Fibroblast of lung (primary cell): ENCODE results near the gene GAL3ST2. TPM values are rescaled to one million over a fixed set of nuclear protein-coding genes. Genes with fewer than 3 reads are reported as not detected.
A peak's percentile ranks its signal among the peaks of the same experiment; 100 is the strongest.

Source experiments
- DNase-seq, 2 donors: peaks; one replicate each; pipeline versions ENCODE4 v3.0.0 to v3.0.0-alpha.2; 2010; ENCODE audit warnings: low read depth in 2 of 2
- H2AFZ ChIP-seq: 2 replicates; pipeline ENCODE4 v1.5.1; 2012; ENCODE audit warnings: low read length, control low read depth, inconsistent platforms
- H3K27ac ChIP-seq: 2 replicates; pipeline ENCODE4 v1.5.1; 2011; ENCODE audit warnings: low read length, control low read depth; ENCODE audit not compliant: insufficient read depth
- H3K27me3 ChIP-seq: 2 replicates; pipeline ENCODE4 v1.5.1; 2011; ENCODE audit warnings: mild to moderate bottlenecking, low read length; ENCODE audit not compliant: control insufficient read depth, insufficient read depth
- H3K36me3 ChIP-seq: 2 replicates; pipeline ENCODE4 v1.5.1; 2011; ENCODE audit warnings: low read length; ENCODE audit not compliant: control insufficient read depth, insufficient read depth
- H3K4me1 ChIP-seq: 2 replicates; pipeline ENCODE4 v1.5.1; 2011; ENCODE audit warnings: low read length; ENCODE audit not compliant: control insufficient read depth, insufficient read depth; ENCODE audit errors: extremely low read depth
- H3K4me2 ChIP-seq: 2 replicates; pipeline ENCODE4 v1.5.1; 2011; ENCODE audit warnings: low read length, control low read depth; ENCODE audit not compliant: insufficient read depth; ENCODE audit errors: extremely low read depth
- H3K4me3 ChIP-seq, 4 experiments: fragments of 200-600 bp in 1 of 4; sonication (generic) in 1 of 4; replicated peaks in 1 of 4; 2 replicates each; pipeline ENCODE4 v1.5.1; 2011 to 2016; ENCODE audit warnings: low read length in 4 of 4, low read depth in 3 of 4, mild to moderate bottlenecking in 3 of 4, control low read depth in 2 of 4, inconsistent platforms in 1 of 4, mixed read lengths in 1 of 4; ENCODE audit not compliant: insufficient read depth in 1 of 4; ENCODE audit errors: control extremely low read depth in 1 of 4
- H3K79me2 ChIP-seq: 2 replicates; pipeline ENCODE4 v1.5.1; 2012; ENCODE audit warnings: mild to moderate bottlenecking, low read length, inconsistent platforms; ENCODE audit not compliant: control insufficient read depth, insufficient read depth
- H3K9ac ChIP-seq: 2 replicates; pipeline ENCODE4 v1.5.1; 2011; ENCODE audit warnings: mild to moderate bottlenecking, low read length, control low read depth; ENCODE audit not compliant: insufficient read depth
- H3K9me3 ChIP-seq: 2 replicates; pipeline ENCODE4 v1.5.1; 2012; ENCODE audit warnings: low read depth, low read length; ENCODE audit not compliant: control insufficient read depth, insufficient read depth
- H4K20me1 ChIP-seq: 2 replicates; pipeline ENCODE4 v1.5.1; 2011; ENCODE audit warnings: low read length; ENCODE audit not compliant: control insufficient read depth, insufficient read depth; ENCODE audit errors: extremely low read depth
- EZH2 ChIP-seq: IDR thresholded peaks from 2 replicates; pipeline ENCODE4 v1.5.1; 2012; ENCODE audit warnings: low read length, control low read depth, mild to moderate bottlenecking; ENCODE audit errors: missing control alignments
- polyA plus RNA-seq, 2 donors: library from polyadenylated mRNA; depleted of rRNA in 1 of 2; stranded (reverse) in 1 of 2; unstranded in 1 of 2; fragments of >200 nt; gene quantifications; 2 replicates each; pipeline ENCODE4 v1.2.1, GENCODE V29; 2011 to 2012; ENCODE audit warnings: missing spikeins in 1 of 2
- total RNA-seq: library from RNA; depleted of rRNA; stranded (reverse); fragments of >200 nt; gene quantifications from 2 replicates; pipeline ENCODE4 v1.2.1, GENCODE V29; 2014
- TF ChIP-seq, protein P1 (sequence below), 2 donors: IDR thresholded peaks in 1 of 2; conservative IDR thresholded peaks in 1 of 2; 1 replicate in 1 of 2; 2 replicates in 1 of 2; pipeline ENCODE4 v1.5.1; 2011 to 2012; ENCODE audit warnings: low read length in 2 of 2, control low read depth in 1 of 2, inconsistent platforms in 1 of 2, low read depth in 1 of 2, mild to moderate bottlenecking in 1 of 2

The GAL3ST2 gene
- total and polyA plus RNA-seq, 2 donors (not counting 1 experiment from before 2014, with no cell fraction given), result 0.17 TPM; not detected in 1

DNA sequence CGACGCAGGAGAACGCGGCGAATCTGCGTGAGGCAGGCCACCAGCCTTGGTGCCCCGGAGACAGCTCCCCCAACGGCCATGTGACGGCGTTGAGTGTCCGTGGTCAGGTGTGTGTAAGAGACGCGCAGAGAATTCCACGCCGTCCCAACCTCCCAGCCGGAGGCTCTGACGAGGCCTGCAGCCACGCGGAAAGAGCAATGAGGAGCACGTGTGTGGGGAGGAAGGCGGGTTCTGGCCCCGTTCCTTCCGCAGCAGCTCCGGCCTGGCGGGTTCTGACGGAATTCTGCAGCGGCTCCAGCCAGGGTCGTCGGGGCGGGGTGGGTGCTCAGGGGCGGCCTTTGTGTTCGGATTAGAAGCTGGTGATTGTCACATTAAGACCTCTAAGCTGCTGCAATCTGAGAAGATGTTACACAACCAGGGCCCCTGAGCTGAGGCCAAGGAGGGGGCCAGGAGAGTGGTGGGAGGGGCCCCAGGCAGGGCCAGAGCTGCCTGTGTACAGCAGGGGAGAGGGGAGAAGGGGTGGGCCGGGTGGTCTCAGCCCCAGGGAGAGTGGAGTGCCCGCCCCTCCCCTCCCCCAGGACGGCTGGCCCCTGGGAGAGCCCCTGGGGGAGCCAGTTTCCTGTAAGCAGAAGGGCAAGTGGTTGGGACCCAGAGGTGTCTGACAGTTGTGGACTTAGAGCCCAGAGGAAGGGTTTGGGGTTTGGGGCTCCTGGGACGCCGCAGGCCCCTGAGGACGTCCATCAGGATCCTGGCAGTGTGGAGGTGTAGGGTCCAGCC is 5.1 kb upstream of the GAL3ST2 start:
- Histone ChIP-seq H3K9me3 (no peaks in the 10 kb centered on the region), H2AFZ (no peak overlapping the region), H3K27ac (no peak overlapping the region), H3K9ac (no peak overlapping the region), H3K4me3 (no peak overlapping the region), H3K4me2 (no peak overlapping the region), H3K79me2 (no peaks in the 10 kb centered on the region), H3K4me1 (peaks cover 6% of the 10 kb centered on the region), H3K36me3 (no peaks in the 10 kb centered on the region), H4K20me1 (no peaks in the 10 kb centered on the region), H3K27me3 (no peaks in the 10 kb centered on the region)
- peak; percentile 24 to 58 for DNase-seq
- TF ChIP-seq, protein P1, sequence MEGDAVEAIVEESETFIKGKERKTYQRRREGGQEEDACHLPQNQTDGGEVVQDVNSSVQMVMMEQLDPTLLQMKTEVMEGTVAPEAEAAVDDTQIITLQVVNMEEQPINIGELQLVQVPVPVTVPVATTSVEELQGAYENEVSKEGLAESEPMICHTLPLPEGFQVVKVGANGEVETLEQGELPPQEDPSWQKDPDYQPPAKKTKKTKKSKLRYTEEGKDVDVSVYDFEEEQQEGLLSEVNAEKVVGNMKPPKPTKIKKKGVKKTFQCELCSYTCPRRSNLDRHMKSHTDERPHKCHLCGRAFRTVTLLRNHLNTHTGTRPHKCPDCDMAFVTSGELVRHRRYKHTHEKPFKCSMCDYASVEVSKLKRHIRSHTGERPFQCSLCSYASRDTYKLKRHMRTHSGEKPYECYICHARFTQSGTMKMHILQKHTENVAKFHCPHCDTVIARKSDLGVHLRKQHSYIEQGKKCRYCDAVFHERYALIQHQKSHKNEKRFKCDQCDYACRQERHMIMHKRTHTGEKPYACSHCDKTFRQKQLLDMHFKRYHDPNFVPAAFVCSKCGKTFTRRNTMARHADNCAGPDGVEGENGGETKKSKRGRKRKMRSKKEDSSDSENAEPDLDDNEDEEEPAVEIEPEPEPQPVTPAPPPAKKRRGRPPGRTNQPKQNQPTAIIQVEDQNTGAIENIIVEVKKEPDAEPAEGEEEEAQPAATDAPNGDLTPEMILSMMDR (conservative IDR thresholded peaks at IDR 0.05 in 1 of 2, IDR thresholded peaks at IDR 0.05 in 1 of 2; ENCODE audit: low read depth in 1 of 2, low read length in 2 of 2), result no peak
- TF ChIP-seq EZH2, result no peak

GRCh38 chr2:241772063-241772499 is 4.5 kb upstream of the GAL3ST2 start:
- Histone ChIP-seq H3K27ac (no peak overlapping the region), H3K9ac (no peak overlapping the region), H3K4me1 (peaks cover 6% of the 10 kb centered on the region), H2AFZ (no peak overlapping the region), H4K20me1 (no peaks in the 10 kb centered on the region), H3K27me3 (no peaks in the 10 kb centered on the region), H3K9me3 (no peaks in the 10 kb centered on the region), H3K4me3 (no peak overlapping the region), H3K79me2 (no peaks in the 10 kb centered on the region), H3K36me3 (no peaks in the 10 kb centered on the region), H3K4me2 (no peak overlapping the region)
- no peak for TF ChIP-seq EZH2
- TF ChIP-seq, protein P1 (conservative IDR thresholded peaks at IDR 0.05 in 1 of 2, IDR thresholded peaks at IDR 0.05 in 1 of 2; ENCODE audit: low read depth in 1 of 2, low read length in 2 of 2), result no peak
- no peak for DNase-seq

DNA sequence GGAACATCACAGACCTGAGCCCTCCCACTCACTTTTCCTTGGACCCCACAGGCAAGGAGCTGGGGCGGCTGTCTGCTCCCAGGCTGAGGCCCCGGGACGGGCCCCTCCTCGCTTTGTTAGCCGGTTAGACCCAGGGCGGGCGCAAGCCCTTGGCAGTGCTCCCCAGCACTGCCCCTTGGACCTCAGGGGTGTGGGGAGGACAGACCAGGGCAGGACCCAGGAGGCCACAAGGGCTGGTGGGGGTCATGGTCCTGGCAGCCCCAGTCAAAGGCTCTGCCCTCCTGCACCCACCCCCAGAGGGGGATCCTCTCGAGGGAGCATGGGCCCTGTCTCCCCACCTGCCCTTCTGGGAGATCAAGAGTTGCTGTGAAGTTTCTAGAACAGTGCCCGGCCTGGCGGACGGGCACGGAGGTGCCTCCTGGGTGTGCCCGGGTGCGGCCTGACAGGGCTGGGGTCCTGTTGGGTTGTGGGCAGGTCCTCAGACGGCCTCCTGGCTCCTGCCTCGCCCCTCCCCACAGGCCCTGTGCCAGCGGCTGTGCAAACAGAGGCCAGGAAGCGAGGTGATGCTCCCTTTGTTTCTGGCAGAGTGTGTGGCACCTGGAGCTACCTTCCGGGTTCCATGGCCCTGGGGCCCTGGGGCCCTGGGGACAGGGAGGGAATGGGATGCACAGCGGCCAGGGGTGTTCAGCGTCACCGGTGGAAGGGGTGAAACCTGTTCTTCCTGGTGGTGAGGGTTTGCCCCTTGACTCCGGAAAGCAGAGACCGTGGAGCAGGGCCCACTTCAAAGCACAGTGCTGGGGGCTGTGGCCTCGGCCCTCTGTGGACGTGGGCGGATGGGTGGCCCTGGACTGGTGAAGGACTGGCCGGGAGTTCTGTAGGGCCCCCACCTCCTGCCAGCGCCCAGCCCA is 2.9 kb upstream of the GAL3ST2 start:
- TF ChIP-seq EZH2, result no peak
- TF ChIP-seq, protein P1 (conservative IDR thresholded peaks at IDR 0.05 in 1 of 2, IDR thresholded peaks at IDR 0.05 in 1 of 2; ENCODE audit: low read depth in 1 of 2, low read length in 2 of 2), result no peak
- H3K36me3 ChIP-seq, result no peaks in the 10 kb centered on the region
- no peak overlapping the region for H3K9ac ChIP-seq
- no peak overlapping the region for H3K27ac ChIP-seq
- H3K9me3 ChIP-seq, result no peaks in the 10 kb centered on the region
- no peaks in the 10 kb centered on the region for H4K20me1 ChIP-seq
- no peak overlapping the region for H3K4me2 ChIP-seq
- no peaks in the 10 kb centered on the region for H3K79me2 ChIP-seq
- H3K27me3 ChIP-seq, result no peaks in the 10 kb centered on the region
- peaks cover 6% of the 10 kb centered on the region for H3K4me1 ChIP-seq
- H2AFZ ChIP-seq, result no peak overlapping the region
- DNase-seq, result no peak
- H3K4me3 ChIP-seq, result no peak overlapping the region
